SHP77 treated with DMSO at 0.1 percent for 48 hours (cell line): ENCODE measurements around the gene FLRT1.
A peak's percentile ranks its signal among the peaks of the same experiment; 100 is the strongest.

ENCODE experiments used
- DNase-seq: peaks from one replicate; lab custom pipeline; 2025; lab: John Stamatoyannopoulos, UW

FLRT1 gene

DNA sequence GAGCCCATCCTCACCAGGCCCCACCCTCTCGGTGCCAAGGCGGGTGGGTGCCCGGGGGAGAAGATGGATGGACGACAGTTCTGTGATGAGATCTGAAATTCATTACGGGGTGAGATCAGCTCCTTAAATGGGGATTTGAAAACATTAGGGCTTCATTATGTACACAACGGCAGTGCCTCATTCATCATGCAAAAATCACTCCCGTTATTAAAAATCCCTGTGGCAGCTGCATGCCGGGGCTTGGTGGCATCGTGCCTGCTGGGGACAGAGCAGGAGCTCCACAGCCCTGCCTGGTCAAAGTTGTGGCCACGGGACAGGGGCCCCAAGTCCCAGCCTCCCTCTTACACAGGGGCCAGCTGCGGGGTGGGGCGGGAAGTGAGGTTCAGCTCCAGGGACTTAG is 29.3 kb upstream of the FLRT1 start:
- DNase-seq = no peak

GRCh38 chr11:64007160-64007628 is 28.5 kb upstream of the FLRT1 start:
- DNase-seq = no peak

GRCh38 chr11:64007629-64008282 is 28.0 kb upstream of the FLRT1 start:
- DNase-seq = peak; percentile 46

GRCh38 chr11:64008283-64008913 is 27.3 kb upstream of the FLRT1 start:
- DNase-seq = no peak

GRCh38 chr11:64008914-64009633 is 26.7 kb upstream of the FLRT1 start:
- DNase-seq = no peak

DNA sequence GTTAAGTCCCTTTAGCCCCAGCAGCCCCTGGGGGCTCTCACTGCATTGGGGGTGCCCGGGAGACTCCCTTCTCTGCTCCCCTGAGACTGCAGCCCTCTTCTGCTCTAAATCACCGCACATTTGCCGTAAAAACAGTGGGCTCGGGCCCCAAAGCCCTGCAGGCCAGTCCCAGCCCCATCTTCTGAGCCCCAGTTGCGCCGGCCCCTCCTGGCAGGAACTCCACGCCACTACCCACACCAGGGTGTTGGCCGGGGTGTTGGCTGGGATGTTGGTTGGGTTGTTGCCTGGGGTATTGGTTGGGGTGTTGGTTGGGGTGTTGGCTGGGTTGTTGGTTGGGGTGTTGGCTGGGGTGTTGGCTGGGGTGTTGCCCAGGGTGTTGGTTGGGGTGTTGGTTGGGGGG is 26.0 kb upstream of the FLRT1 start:
- no peak for DNase-seq

DNA sequence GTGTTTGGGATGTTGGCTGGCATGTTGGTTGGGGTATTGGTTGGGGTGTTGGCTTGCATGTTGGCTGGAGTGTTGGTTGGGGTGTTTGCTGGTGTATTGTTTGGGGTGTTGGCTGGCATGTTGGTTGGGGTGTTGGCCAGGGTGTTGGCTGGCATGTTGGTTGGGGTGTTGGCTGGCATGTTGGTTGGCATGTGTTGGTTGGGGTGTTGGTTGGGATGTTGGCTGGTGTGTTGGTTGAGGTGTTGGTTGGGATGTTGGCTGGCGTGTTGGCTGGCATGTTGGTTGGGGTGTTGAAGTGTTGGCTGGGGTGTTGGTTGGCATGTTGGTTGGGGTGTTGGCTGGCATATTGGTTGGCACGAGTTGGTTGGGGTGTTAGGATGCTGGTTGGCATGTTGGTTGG is 24.9 kb upstream of the FLRT1 start:
- DNase-seq = no peak

DNA sequence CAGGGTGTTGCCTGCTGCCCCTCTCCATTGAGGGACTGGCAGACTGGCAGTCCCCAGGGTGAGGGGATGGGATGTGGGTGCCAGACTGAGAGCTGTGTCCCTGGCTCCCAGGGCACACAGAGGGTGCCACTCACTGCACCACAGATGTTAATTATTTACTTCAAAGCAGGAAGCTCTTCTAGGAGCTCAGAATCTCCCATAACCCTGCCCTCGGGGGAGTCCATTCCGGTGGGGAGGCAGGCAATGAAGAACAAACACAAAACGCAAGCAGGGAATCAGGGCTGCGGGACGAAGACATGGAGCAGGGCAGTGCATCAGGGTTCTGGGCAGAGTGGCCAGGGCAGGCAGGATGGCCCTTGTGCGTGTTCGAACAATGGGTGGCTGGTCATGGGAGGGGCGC is 24.4 kb upstream of the FLRT1 start:
- no peak for DNase-seq

- no peak for DNase-seq
Measured at GRCh38 chr11:64013141-64013896, 22.4 kb upstream of the FLRT1 start.

DNA sequence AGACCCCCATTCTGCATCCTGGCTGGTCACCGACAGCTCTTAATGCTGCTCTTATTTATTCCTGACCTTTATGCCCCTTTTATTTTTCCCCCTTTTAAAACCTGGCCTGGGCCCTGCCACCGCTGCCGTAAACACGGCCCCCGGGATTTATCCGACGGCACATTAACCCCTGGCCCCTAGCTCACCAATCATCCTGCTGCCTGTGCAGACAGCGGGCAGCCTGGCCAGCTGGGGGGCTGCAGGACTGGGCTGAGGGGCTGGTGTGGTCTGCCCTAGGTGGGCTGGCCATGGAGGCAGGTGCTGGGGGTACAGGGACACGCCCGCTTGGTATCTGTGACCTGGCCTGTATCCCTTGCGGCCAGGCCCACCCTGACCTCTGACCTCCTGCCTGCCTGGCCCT is 21.4 kb upstream of the FLRT1 start:
- no peak for DNase-seq

DNA sequence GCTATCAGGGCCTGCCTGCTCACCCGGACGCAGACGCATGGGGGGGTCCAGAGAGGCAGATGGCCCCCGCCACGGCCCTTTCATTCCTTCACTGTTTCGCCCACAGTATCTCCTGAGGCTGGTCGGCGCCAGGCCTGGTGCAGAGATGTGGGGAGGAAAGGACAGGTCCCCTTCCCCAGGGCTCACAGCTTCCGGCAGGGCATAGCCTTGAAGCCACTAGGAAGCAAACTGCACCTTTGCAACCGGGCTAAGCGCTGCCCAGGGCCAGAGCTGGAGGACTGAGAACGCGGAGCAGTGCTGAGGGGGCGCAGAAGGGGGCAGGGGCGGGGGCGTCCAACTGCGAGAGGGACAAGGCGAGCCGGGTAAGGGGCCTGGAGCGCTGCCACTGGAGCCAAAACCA is 20.2 kb upstream of the FLRT1 start:
- no peak for DNase-seq

- no peak for DNase-seq
Measured at GRCh38 chr11:64015935-64016845, 19.5 kb upstream of the FLRT1 start.

- DNase-seq = no peak
Measured at GRCh38 chr11:64017945-64018224, 17.8 kb upstream of the FLRT1 start.

GRCh38 chr11:64018310-64018709 is 17.4 kb upstream of the FLRT1 start:
- no peak for DNase-seq

DNA sequence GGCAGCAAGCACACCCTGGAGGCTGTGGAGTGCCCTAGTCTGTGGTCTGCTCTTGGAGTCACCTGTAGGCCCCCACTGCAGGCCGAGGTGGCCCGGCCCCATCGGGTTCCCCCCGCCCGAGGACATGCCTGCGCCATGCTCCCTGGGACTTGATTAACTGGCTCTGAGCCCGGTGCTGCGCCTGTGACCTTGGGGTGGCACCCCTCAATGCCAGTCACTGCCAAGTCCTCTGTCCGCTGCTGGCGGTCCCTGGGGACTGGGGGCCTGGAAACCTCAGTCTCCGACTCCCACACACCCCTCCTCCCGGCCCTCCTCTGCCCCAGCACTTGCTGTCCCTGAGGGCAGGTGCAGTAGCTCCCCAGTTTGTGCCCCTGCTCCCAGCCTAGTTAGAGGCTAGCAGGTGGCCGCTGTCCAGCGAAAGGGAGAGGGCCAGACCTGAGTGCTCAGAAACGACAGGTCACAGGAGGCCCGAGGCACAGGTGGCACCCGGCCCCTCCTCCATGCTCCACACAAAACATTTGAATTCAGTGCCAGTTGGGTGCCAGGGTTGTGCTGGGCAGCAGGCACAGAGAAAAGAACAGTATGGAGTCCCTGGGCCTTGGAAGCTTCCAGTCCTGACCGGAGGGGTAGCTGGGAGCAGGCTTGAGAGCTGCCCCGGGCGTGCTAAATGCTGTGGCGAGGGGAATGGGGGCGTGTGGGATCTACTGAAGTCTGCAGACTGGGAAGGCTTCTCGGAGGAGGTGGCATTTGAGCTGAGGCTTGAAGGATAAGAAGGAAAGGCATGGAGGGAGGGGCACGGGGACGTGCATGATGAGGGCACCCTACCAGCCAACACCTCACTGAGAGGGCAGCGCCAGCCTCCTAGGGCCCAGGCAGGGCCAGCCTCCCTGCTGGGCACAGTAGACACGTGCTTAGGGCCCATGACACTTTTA is 16.4 kb upstream of the FLRT1 start:
- no peak for DNase-seq

GRCh38 chr11:64020976-64021756 is 14.6 kb upstream of the FLRT1 start:
- DNase-seq = no peak

- no peak for DNase-seq
Measured at GRCh38 chr11:64021757-64022093, 14.0 kb upstream of the FLRT1 start.

- DNase-seq = no peak
Measured at GRCh38 chr11:64022125-64022784, 13.5 kb upstream of the FLRT1 start.
